CD4-positive, alpha-beta T cell treated with Interleukin-4 for 1 hour (primary cell): Measurements from ENCODE around the gene LIAS.
"Not testable (repeated sequence)": the region's sequence is repeated elsewhere in the genome, so short reads cannot be mapped to it uniquely, and the experiment has no call there.

Experiments
- DNase-seq, 2 donors: peaks; one replicate each; pipeline ENCODE4 v3.0.0-alpha.2; 2020 to 2022

The LIAS gene

DNA sequence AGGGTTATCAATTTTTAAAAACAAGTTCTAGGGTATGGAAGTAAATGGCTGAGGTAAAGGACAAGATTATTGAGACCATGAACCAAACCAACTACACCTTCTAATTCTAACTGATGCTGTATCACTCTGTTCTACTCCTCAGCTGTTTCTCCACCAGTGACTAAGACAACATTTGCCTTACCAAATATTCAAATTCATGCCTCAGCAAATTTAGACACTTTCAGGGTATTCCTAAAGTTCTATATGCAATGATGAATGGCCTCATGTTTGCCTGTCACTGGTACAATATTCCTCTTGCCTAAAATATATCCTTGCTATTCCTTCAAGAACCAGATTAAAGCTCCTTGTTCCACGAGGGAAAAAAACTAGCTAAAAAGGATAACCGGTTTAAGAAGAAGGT is 5.1 kb upstream of the LIAS start:
- DNase-seq, result no peak

DNA sequence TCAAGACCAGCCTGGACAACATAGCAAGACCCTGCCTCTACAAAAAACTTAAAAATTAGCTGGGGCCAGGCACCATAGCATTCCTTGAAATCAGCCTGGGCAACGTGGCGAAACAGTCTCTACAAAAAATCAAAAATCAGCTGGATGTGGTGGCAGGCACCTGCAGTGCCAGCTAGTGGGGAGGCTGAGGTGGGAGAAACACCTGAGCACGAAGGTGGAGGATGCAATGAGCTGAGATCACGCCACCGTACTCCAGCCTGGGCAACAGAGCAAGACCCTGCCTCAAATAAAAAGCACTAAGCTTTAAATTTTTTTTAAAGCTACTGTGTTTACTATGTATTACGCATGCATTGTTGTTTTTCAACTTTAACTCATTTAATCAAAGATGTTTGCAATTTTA is 3.4 kb upstream of the LIAS start:
- DNase-seq, result no peak

DNA sequence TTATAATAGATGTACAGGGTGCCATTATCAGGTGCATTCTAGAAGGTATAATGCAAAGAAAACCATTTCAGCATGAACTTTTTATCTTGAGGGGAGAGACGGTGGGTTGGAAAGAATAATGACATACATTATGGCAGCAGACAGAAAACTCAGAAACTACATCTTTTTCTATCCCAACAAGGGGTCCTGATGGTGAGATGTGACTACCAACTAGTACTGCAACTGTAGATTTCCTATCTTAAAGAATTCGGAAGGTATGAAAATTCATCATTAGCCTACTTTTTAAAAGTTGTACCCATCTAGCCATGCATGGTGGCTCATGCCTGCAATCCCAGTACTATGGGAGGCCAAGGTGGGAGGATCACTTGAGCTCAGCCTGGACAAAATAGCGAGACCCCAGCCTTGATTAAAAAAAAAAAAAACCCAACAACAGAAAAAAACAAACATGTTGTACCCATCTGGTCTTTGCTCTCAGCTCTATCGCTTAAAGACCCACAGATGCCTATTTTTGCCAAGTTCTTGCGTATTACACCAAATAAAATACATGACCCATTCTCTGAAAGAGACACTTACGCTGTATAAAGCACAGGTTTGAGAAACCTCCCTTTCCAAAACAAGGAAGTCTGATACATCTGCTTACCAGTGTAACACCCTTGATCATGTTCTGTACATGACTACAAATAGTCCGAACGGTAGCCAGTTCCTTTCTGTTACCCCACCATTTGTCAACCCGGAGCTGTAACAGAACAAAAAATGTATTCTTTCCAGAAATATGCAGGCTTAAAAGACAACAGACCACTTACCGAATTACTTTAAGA is 1.7 kb upstream of the LIAS start:
- DNase-seq, result no peak

DNA sequence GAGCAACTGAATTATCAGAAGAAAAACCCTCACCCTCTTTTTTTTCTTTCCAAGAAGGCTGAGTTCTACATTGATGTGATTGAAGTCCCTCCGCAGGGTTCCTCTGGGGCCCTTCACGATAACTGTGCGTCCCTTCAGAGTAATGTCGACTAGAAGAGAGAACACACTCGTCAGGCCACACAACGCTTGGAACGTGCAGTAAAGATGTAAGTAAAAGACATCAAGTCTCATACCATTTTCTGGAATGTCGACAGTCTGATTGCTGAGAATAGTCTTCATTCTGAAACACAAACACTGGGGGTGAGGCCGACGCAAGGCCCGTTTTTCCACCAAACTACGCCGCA is 723 bp upstream of the LIAS start:
- not testable (repeated sequence) for DNase-seq

DNA sequence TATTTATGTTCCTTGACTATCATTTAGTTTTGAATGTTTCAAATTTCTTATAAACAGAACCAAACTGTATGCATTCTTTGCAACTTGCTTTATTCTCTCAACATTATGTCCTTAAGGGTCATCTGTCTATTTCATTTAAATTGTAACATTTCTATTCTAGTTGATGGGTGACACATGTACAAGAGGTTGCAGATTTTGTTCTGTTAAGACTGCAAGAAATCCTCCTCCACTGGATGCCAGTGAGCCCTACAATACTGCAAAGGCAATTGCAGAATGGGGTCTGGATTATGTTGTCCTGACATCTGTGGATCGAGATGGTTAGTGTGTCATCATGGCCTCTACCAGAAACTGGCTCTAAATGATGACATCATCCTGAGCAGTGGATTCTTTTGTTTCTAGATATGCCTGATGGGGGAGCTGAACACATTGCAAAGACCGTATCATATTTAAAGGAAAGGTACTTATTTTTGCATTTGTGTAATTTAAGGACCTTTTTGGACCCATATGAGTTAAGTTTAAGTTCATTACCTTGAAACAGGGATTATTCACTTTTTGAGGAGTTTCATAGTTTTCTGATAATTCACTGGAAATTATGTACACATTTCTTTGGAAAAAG is 6.1 kb downstream of the LIAS start:
- no peak for DNase-seq

DNA sequence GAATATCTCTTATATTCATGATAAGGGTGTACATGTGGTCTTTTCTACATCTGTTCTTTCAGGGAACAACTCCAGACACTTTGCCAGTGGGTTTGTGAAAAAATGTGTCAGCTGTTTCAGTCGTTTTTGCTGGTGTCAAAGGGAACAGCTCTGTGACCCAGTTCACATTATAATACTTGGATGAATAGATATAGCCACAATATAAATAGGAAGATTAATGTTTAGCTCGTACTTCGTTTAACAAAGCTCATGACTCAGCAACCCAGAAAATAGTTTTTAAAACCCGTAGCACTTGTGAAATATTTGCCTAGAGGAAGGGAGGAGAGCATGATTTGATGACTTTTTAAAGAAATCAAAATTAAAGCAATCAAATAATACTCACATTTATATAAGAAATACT is 7.9 kb downstream of the LIAS start:
- no peak for DNase-seq

DNA sequence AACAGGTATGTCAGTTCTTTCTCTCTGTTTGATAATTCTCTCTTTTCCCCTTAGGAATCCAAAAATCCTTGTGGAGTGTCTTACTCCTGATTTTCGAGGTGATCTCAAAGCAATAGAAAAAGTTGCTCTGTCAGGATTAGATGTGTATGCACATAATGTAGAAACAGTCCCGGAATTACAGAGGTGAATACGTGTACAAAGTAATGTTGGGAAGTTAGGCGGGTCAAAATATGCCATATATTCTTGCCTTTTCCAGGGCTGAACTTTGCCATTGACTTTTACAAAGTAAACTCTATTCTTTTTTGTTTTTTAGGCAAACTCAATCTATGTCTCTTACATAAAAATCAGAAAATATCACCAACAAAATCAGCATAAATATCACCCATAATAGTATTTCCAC is 8.6 kb downstream of the LIAS start:
- DNase-seq, result no peak

DNA sequence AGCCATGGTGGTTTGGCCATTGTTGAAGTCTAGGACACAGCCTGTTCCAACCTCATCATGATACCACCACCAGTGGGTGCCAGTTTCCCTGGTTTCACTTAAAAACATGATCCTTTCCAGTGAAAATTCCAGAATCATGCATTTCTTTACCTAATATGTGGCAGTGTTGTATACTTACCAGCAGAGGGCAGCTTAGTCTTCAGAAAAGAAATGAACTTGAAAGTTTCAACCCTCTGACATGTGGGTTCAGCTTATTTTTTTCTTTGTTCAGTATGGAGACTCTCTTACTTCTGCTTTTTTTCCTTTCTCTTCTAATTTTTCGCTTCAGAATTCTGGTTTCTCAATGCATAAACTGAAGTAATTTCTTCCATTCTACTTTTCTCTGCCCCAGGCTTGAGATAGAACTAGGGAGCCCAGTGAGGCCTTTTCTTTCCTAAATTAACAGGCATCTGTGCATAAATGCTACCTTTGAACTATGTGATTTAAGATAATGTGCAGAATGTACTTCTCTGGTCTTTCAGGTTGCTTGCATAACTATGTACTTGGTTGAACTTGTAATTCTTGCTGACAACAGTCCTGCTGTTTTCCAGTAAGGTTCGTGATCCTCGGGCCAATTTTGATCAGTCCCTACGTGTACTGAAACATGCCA is 10.7 kb downstream of the LIAS start:
- peak; percentile 26 to 71 for DNase-seq

DNA sequence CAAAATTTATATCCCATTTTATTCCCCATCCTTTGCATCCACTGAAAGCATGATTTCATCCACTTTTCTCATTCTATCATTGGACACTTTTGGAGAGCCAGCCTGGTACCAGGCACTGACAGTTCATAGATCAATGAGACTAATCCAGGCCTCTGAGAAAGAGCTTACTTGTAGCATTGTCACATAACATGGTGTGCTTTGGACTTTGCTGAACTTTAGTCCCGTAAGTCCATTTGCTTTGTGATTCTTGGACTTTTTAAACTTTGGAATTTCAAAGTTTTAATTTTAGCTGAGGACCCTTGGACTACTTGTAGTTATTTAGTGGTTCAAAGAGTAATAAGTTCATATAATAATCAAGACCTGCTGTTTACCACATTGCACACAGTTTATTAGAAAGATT is 11.5 kb downstream of the LIAS start:
- no peak for DNase-seq

DNA sequence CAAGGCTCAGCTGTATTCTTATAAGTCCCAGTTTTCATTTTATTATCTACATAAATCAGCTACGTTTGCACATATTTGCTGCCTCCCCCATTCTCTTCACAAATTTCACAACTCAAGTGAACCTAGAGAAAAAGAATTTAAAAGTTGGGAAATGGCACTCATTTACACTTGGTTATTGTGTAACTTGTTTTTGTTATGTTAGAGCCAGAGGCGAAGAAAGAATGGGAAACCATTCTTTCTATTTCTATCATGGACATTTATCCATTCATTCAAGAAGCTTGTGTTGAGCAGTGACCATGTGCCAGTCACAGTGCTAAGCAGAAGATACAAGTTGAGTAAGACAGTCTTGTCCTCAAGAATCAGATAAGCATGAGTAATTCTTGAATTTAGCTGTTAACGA is 13.5 kb downstream of the LIAS start:
- DNase-seq, result no peak

DNA sequence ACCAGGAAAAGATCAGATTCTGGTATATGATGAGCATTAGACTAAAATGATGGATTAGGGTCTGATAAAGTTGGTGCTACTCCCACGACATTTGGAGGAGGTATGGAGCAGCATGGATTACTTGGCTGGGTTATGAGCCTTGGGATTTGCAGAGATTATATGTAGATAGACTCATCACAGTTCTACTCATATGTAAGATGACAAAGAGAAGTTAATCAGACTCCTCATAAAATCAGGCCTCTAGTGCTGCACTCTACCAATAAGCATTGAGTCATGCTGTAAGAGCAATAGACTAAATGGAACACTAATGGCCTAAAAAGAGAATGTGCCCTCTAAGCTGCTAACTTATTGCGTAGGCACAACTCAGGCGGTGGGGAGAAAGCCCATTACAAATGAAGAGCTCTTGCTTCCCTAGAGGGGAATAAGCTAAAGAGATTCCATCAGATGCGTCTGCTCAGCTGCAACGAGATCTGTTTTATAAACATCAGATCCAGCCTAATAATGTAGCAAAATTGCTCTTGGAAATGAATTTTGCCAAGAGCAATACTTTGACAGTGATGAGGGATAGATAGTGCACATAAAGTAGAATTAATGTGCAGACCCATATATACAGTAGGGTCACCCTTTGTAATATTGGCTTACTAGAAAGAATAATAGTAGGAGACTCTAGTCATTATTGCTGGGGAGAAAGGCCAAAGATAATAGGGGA is 17.5 kb downstream of the LIAS start:
- DNase-seq, result no peak

DNA sequence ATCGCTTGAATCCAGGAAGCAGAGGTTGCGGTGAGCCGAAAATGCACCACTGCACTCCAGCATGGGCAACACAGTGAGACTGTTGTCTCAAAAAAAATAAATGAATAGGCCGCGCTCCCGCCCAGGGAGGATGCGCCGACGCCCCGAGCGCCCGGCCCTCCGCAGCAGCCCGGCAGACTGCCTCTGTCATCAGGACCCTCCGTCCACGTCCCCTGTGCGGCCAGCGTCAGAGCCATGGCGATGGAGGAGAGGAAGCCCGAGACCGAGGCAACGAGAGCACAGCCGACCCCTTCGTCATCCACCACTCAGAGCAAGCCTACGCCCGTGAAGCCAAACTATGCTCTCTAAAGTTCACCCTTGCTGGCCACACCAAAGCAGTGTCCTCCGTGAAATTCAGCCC is 21.4 kb downstream of the LIAS start:
- no peak for DNase-seq

DNA sequence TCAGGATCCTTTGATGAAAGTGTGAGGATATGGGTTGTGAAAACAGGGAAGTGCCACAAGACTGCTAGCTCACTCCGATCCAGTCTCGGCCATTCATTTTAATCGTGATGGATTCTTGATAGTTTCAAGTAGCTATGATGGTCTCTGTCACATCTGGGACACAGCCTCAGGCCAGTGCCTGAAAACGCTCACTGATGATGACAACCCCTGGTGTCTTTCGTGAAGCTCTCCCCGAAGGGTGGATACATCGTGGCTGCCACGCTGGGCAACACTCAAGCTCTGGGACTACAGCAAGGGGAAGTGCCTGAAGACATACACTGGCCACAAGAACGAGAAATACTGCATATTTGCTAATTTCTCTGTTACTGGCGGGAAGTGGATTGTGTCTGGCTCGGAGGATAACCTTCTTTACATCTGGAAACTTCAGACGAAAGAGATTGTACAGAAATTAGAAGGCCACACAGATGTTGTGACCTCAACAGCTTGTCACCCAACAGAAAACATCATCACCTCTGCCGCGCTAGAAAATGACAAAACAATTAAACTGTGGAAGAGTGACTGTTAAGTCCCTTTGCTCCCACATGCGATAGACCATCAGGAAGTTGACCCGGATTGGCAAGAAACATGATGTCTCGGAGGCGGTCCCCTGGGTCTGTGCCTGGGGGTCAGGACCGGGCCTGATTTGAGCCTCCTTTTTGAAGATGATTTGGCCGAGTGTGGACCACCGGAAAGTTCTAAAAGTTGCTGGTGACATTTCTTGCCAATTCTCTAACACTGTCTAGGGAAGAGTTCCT is 22.2 kb downstream of the LIAS start:
- DNase-seq, result no peak

DNA sequence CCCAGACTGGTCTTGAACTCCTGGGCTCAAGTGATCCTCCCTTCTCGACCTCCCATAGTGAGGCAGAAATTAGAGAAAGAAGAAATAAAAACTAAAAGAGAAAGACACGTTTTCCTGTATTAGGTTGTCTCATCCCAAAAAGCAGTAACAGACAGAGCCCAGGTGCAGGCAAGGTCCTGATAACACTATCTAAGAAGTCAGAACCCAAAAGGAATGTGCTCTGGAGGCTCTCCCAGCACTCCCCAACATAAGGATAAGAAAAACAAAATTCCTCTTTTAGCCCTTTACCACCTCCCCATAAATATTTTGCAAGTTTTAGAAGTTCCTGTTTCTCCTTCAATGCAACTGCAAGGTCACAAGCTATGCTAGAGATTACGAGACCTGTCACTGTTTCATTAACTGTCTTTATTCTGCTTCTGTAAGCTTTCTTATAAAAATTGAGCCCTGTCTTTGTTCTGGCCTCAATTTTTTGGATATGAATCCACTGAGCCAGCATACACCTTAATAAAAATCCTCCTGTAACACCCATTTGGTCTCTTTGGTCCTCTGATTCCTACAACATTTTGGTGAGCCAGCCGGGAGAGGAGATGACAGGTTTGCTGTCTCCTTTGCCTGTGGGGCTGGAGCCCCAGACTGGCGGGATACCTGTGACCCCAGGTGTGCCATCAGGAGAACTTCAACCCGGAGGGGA is 25.9 kb downstream of the LIAS start:
- no peak for DNase-seq

DNA sequence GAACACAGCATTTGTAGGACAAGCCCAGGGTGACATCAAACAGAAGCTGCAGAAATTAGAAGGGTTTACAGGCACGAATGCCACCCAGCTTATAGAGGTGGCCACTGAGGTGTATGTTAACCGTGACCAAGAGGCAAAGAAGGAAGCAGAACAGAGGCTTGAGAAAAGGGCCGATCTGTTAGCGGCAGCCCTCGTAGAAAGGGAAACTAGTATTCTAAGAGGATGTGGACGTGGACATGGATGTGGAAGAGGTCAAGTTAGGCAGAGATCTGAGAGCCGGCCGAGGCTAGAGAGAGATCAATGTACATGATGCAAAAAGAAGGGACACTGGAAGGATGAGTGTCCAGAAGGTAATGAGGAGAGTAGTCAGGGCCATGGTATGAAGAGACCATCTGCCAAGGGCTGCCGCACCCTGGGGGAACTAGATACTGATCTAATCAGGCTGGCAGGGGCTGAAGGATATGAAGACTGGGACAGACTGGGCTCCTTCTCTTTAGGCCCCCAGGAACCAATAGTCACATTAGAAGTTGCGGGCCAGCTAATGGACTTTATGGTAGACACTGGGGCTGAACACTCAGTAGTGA is 27.5 kb downstream of the LIAS start:
- no peak for DNase-seq

DNA sequence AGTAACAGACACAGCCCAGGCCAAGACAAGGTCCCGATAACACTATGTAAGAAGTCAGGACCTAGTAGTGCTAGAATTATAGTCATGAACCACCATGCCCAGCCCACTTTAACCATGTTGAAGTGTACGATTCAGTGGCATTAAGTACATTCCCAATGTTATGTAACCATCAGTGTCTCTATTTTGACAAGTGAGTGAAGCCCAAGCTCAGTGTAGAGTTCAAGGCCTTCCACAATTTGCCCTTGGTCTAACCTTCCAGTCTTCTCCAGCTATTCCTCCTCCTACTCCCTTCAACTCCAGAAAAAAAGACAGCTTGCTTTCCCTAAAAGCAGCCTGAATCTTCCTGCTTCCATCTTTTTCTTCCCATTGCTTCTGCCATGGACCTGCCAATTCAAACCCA is 31.5 kb downstream of the LIAS start:
- DNase-seq, result no peak

DNA sequence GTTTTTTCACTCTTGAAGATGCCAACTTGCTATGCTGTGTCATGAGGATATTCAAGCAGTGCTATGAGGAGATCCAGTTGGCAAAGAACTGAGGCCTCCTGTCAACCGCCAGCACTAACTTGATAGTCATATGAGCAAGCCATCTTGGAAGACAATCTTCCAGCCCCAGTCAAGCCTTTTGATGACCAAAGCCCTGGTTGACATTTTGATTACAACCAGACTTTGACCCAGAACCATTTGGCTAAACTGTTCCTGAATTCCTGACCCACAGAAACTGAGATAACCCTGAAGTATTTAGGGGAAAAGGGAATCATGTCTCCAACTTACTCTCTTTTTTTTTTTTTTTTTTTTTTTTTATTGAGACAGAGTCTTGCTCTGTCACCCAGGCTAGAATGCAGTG is 35.5 kb downstream of the LIAS start:
- DNase-seq, result no peak

DNA sequence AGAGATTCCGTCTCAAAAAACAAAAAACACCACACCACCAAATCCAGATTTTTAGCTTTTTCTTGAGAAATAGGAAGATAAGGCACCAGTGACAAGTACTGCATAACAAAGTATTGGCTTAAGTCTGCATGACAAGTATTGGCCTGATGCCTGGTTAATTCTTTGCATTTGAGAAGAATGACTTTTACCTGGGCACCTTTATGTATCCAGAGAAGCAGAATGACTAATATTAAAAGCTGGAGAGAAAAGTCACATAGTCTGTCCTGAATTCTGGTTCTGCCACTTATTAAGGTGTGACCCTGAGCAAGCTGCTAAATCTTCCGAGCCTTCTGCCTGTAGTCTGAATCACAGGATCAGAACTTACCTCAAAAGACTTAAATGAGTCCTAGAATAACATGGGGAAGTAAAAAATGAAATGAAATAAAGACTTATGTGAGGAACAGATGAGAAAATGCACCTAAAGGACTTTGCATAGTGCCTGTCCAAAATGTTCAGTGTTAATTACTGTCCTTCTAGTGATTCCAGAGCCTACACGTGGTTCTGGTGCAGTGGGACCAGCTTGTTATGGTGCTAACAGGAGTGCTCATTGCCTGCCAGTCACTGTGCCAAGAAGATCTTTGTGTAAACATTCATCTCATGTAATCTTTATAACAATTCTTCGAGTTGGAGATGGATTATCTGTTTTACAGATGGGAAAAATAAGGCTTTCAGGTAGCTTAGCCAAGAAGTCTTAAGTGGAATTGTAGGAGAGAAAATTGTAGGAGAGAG is 36.8 kb downstream of the LIAS start:
- no peak for DNase-seq

DNA sequence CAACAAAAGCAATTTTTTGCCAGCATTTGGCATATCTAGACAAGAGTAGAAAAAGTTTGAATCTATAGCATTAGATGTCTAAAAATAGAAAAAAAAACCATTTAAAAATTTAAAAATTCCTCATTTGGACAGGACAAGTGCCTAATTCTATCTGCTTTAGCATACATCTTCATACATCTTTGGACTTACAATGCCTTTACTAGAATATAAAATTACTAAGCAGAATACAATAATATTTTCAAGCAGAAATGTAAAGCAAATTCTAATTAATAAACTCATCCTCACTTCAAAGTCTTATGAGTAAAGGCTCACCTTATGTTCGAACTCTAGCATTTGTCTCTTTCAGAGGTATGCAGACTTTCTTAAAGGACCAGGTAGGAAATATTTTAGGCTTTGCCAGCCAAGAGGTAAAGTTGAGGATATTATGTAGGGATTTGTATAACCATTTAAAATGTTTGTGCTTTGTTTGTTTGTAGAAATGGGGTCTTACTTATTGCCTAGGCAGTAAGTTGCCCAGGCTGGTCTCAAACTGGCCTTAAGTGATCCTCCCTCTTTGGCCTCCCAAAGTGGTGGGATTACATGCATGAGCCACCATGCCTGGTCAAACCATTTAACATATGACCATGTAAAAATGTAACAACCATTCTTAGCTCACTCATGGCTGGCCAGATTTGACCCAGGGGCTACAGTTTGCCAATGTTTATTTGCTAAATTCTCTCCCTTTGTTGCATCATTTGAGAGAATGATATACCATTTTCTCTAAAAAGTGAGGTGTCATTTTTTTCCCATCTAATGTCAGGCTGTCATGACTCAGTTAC is 39.3 kb downstream of the LIAS start:
- no peak for DNase-seq

DNA sequence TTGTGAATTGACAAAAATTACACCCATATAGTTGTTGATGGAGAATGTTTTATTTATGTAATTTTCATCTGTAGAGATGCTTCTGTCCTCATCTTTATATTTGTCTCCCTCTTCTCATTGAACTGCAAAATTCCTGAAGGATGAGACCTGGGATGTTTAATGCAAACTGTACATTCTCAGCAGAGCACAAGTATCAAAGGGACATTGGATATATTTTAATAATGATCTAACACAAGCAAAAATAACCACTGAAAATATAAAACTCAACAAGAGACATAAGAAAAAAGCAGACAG is 39.8 kb downstream of the LIAS start:
- no peak for DNase-seq
